Fibroblast of lung (primary cell): ENCODE results near the gene ZNF675.

Experiments
- CTCF ChIP-seq, 2 donors: IDR thresholded peaks in 1 of 2; conservative IDR thresholded peaks in 1 of 2; 1 replicate in 1 of 2; 2 replicates in 1 of 2; pipeline ENCODE4 v1.5.1; 2011 to 2012; ENCODE audit warnings: low read length in 2 of 2, control low read depth in 1 of 2, inconsistent platforms in 1 of 2, low read depth in 1 of 2, mild to moderate bottlenecking in 1 of 2
- EZH2 ChIP-seq: IDR thresholded peaks from 2 replicates; pipeline ENCODE4 v1.5.1; 2012; ENCODE audit warnings: low read length, control low read depth, mild to moderate bottlenecking; ENCODE audit errors: missing control alignments

- no peak for TF ChIP-seq EZH2
- no peak for TF ChIP-seq CTCF (conservative IDR thresholded peaks at IDR 0.05 in 1 of 2, IDR thresholded peaks at IDR 0.05 in 1 of 2; ENCODE audit: low read depth in 1 of 2, low read length in 2 of 2)
These were observed 13.9 kb downstream of the ZNF675 start for GRCh38 chr19:23673132-23673531.
